GM12878 (cell line): ENCODE data around the gene SHANK3. TPM values are rescaled to one million over a fixed set of nuclear protein-coding genes. Genes with fewer than 3 reads are reported as not detected.

Source experiments
- ATAC-seq: fragments of 200-7000 bp; cut with Tn5 transposase; 3 replicates; pipeline ENCODE4 v1.9.1; 2020; ENCODE audit warnings: mild to moderate bottlenecking, moderate library complexity
- BruUV-seq: library from RNA; stranded (reverse); fragments of 400-500 nt; replicated peaks from 2 replicates; lab custom pipeline; 2021; lab: Mats Ljungman, UMichigan
- CTCF ChIA-PET: fragments of 300-600 bp; sonication (Branson Sonifier 250); formaldehyde crosslinking; extraction: SDS; loops from one replicate; lab custom pipeline; 2021; ENCODE audit warnings: inconsistent platforms; lab: Yijun Ruan, JAX
- POLR2A ChIA-PET: fragments of 350-600 bp; formaldehyde crosslinking; extraction: SDS; loops from one replicate; lab custom pipeline; 2021; ENCODE audit warnings: inconsistent platforms; lab: Charles Lee
- RAD21 ChIA-PET: fragments of 300-600 bp; sonication (Branson Sonifier 250); formaldehyde crosslinking; loops from one replicate; lab custom pipeline; 2023; ENCODE audit warnings: antibody characterized with exemption; ENCODE audit not compliant: unreplicated experiment; lab: Charles Lee
- SMC1A ChIA-PET: fragments of 300-600 bp; sonication (Branson Sonifier 250); formaldehyde crosslinking; loops from one replicate; lab custom pipeline; 2023; ENCODE audit not compliant: unreplicated experiment, uncharacterized antibody; lab: Charles Lee
- DNase-seq: peaks from one replicate; pipeline ENCODE4 v3.0.0-alpha.2; 2011; ENCODE audit warnings: low read depth, low spot score
- FAIRE-seq: peaks from 3 replicates; lab custom pipeline; 2011; peaks lifted over from hg19 to GRCh38; lab: Jason Lieb, UNC
- H2AFZ ChIP-seq: 2 replicates; pipeline ENCODE4 v1.6.0; 2011; ENCODE audit warnings: low read depth, low read length, control low read depth; ENCODE audit not compliant: control insufficient read depth
- H3K27ac ChIP-seq: 2 replicates; pipeline ENCODE4 v1.5.1; 2011; ENCODE audit warnings: control low read depth; ENCODE audit not compliant: control insufficient read depth, insufficient read depth
- H3K27me3 ChIP-seq, 2 experiments: replicated peaks in 1 of 2; 2 replicates each; pipeline versions ENCODE4 v1.6.0 to v1.6.1; 2011; ENCODE audit warnings: low read length in 1 of 2; ENCODE audit not compliant: control insufficient read depth in 2 of 2, insufficient read depth in 2 of 2
- H3K36me3 ChIP-seq, 2 experiments: 2 replicates each; pipeline ENCODE4 v1.5.1; 2011; ENCODE audit warnings: low read length in 1 of 2; ENCODE audit not compliant: control insufficient read depth in 2 of 2, insufficient read depth in 2 of 2
- H3K4me1 ChIP-seq: 2 replicates; pipeline ENCODE4 v1.6.1; 2011; ENCODE audit warnings: mild to moderate bottlenecking, low read length, moderate library complexity, mixed read lengths; ENCODE audit not compliant: control insufficient read depth, insufficient read depth
- H3K4me2 ChIP-seq: 2 replicates; pipeline ENCODE4 v1.6.0; 2011; ENCODE audit warnings: control low read depth; ENCODE audit not compliant: control insufficient read depth, insufficient read depth
- H3K4me3 ChIP-seq: fragments of 200-600 bp; sonication (generic); 2 replicates; pipeline ENCODE4 v1.5.1; 2016
- H3K79me2 ChIP-seq: 2 replicates; pipeline ENCODE4 v1.6.0; 2011; ENCODE audit warnings: low read length; ENCODE audit not compliant: control insufficient read depth, insufficient read depth
- H3K9ac ChIP-seq: 2 replicates; pipeline ENCODE4 v1.8.0; 2011; ENCODE audit warnings: low read length, control low read depth, mixed read lengths; ENCODE audit not compliant: control insufficient read depth, insufficient read depth
- H3K9me3 ChIP-seq: replicated peaks from 3 replicates; pipeline ENCODE4 v1.5.1; 2011; ENCODE audit warnings: mild to moderate bottlenecking, low read length; ENCODE audit not compliant: control insufficient read depth, insufficient read depth
- H4K20me1 ChIP-seq: 2 replicates; pipeline ENCODE4 v1.6.0; 2011; ENCODE audit not compliant: control insufficient read depth, insufficient read depth
- BCL11A ChIP-seq: IDR thresholded peaks from 2 replicates; pipeline ENCODE4 v1.6.1; 2011; ENCODE audit warnings: low read depth, low read length
- EP300 ChIP-seq, 2 experiments: fragments of 150-350 bp in 1 of 2; IDR thresholded peaks; 2 replicates each; pipeline ENCODE4 v1.6.1; 2011 to 2012; ENCODE audit warnings: low read depth in 2 of 2, low read length in 2 of 2, borderline replicate concordance in 1 of 2, improper control_type of control experiment in 1 of 2, inconsistent platforms in 1 of 2; ENCODE audit not compliant: control insufficient read depth in 1 of 2
- HDGF ChIP-seq: fragments of 450-650 bp; IDR thresholded peaks from 2 replicates; pipeline ENCODE4 v1.6.1; 2016; ENCODE audit warnings: antibody characterized with exemption
- HSF1 ChIP-seq: fragments of 150-350 bp; IDR thresholded peaks from 2 replicates; pipeline ENCODE4 v1.6.1; 2014; ENCODE audit warnings: mild to moderate bottlenecking, low read depth, low read length
- JUNB ChIP-seq: IDR thresholded peaks from 2 replicates; pipeline ENCODE4 v1.6.1; 2016; ENCODE audit warnings: antibody characterized with exemption, mild to moderate bottlenecking
- MEF2B ChIP-seq: fragments of 450-650 bp; IDR thresholded peaks from 2 replicates; pipeline ENCODE4 v1.6.1; 2018; ENCODE audit warnings: mild to moderate bottlenecking, moderate library complexity; ENCODE audit not compliant: partially characterized antibody, poor library complexity, severe bottlenecking
- NFYB ChIP-seq: IDR thresholded peaks from 2 replicates; pipeline ENCODE4 v1.6.1; 2011; ENCODE audit warnings: low read depth, mild to moderate bottlenecking, low read length, improper control_type of control experiment, moderate library complexity; ENCODE audit not compliant: insufficient read depth
- SREBF1 ChIP-seq: IDR thresholded peaks from 2 replicates; pipeline ENCODE4 v1.6.1; 2012; ENCODE audit warnings: mild to moderate bottlenecking, low read length
- YY1 ChIP-seq: IDR thresholded peaks from 2 replicates; pipeline ENCODE4 v1.6.1; 2011; ENCODE audit warnings: low read depth, mild to moderate bottlenecking, low read length
- ZBTB40 ChIP-seq: fragments of 450-650 bp; IDR thresholded peaks from 2 replicates; pipeline ENCODE4 v1.6.1; 2016; ENCODE audit warnings: mild to moderate bottlenecking, moderate library complexity, borderline replicate concordance
- ZNF24 ChIP-seq: fragments of 450-650 bp; IDR thresholded peaks from 2 replicates; pipeline ENCODE4 v1.6.1; 2017; ENCODE audit warnings: antibody characterized with exemption, mild to moderate bottlenecking
- ZNF384 ChIP-seq: IDR thresholded peaks from 2 replicates; pipeline ENCODE4 v1.6.1; 2012; ENCODE audit warnings: low read depth, mild to moderate bottlenecking, low read length, improper control_type of control experiment, borderline replicate concordance
- WGBS: methylation state at CpG from one replicate; pipeline ENCODE4 v1.1.6; 2016; ENCODE audit warnings: low lambda C conversion rate; ENCODE audit not compliant: insufficient replicate concordance, insufficient coverage; ENCODE audit errors: missing lambda C conversion rate; 5-methylcytosine and 5-hydroxymethylcytosine counted together
- in situ Hi-C: fragments of 300-500 bp; cut with MboI; formaldehyde crosslinking; loops from 9 replicates; pipeline ENCODE4 v1.14.3; 2018; ENCODE audit warnings: mixed read lengths
- intact Hi-C: fragments of 100-400 bp; cut with micrococcal nuclease; formaldehyde crosslinking; loops from one replicate; pipeline ENCODE4 v1.14.2; 2022; ENCODE audit not compliant: unreplicated experiment
- polyA plus RNA-seq, 11 experiments: library from polyadenylated mRNA; depleted of rRNA in 4 of 11; unstranded in 6 of 11; stranded (reverse) in 5 of 11; fragments of >200 nt; fragmentation: Nextera tagmentation in 4 of 11; fragmentation: Illumina TruSeq in 1 of 11; extraction: Ambion mirVana in 4 of 11; extraction: Trizol in 1 of 11; gene quantifications; 1 replicate in 1 of 11; 2 replicates in 10 of 11; pipeline versions ENCODE4 v1.2.1 to v1.2.3, GENCODE V29; 2011 to 2016; ENCODE audit warnings: inconsistent platforms in 2 of 11, missing spikeins in 2 of 11, low read depth in 1 of 11
- total RNA-seq, 4 experiments: library from RNA; depleted of rRNA in 3 of 4; stranded (reverse); fragments of >200 nt in 3 of 4; fragmentation: Illumina TruSeq in 1 of 4; extraction: Trizol in 1 of 4; gene quantifications; 2 replicates each; pipeline versions ENCODE4 v1.2.1 to v1.2.3, GENCODE V29; 2013 to 2021
- TF ChIP-seq, protein P1 (sequence below): fragments of 450-650 bp; IDR thresholded peaks from 2 replicates; pipeline ENCODE4 v1.6.1; 2018; ENCODE audit warnings: borderline replicate concordance, mild to moderate bottlenecking; ENCODE audit not compliant: partially characterized antibody

Gene SHANK3
- total and polyA plus RNA-seq, 10 of the 15 experiments (the other 5 are each of a cell fraction or from before 2014, with no cell fraction given): under 0.01 to 0.10 (median 0.05) TPM; not detected in 6

DNA sequence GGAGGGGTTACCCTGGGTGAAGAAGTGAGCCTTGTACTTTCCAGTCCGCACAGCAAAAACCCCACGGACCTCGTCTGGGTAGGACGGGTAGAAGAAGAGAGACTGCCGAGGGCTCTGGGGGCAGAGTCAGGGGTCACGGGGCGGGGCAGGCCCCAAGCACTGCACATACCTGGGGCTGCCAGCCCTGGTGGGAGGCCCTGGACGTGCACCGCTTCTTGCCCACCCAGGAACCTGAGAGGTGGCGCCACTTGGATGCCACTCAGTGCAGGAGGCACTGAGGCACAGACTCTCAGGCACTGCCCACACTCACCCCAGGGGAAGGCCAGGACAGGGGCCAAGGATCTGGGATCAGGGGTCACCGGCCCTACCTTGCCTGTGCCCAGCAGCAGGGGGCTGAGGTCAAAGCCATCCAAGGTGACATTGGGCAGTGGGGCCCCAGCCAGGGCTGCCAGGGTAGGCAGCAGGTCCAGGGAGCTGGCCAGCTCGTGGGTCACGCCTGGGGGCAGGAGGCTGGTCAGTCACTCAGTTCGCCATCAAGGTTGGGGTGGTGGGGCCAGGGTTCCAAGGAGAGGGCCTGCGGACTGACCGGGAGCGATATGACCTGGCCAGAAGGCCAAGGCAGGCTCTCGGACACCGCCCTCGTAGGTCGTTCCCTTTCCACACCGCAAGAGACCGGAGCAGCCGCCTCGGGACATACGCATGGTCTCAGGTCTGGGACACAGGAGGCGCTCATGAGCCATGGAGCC is 46.9 kb upstream of the SHANK3 start:
- no peak for DNase-seq
- POLR2A ChIA-PET: no interaction called here
- Histone ChIP-seq H2AFZ (no peak overlapping the region), H3K4me3 (no peak overlapping the region), H3K9me3 (no peaks in the 10 kb centered on the region), H3K9ac (no peak overlapping the region), H3K27ac (no peak overlapping the region), H3K4me1 (peaks cover 26% of the 10 kb centered on the region), H3K79me2 (peaks cover 11% of the 10 kb centered on the region), H3K4me2 (no peak overlapping the region), H4K20me1 (no peaks in the 10 kb centered on the region), H3K36me3 (no peaks in the 10 kb centered on the region; a peak in 2 of 4 replicates), H3K27me3 (no peaks in the 10 kb centered on the region)
- ATAC-seq: no peak
- CTCF ChIA-PET: no interaction called here
- SMC1A ChIA-PET: interaction anchor here (0.6 kb wide), 1 partner anchor 60 kb away, joined by 3 read pairs; no protein-coding TSS in a partner anchor
- FAIRE-seq: no peak
- intact Hi-C loops: no loop called here
- WGBS: 83% methylated on average over 19 of the region's 27 CpGs
- BruUV-seq: no TSS peak
- RAD21 ChIA-PET: interaction anchor here (0.8 kb wide), 1 partner anchor 118 kb away, joined by 3 read pairs; the partner anchor contains the start of genes LMF2 and NCAPH2
- in situ Hi-C loops: no loop called here
- no peak for TF ChIP-seq SREBF1
- no peak for TF ChIP-seq EP300 (IDR thresholded peaks at IDR 0.05; ENCODE audit: borderline replicate concordance in 1 of 2, control insufficient read depth in 1 of 2, low read depth in 2 of 2, low read length in 2 of 2)
- no peak for TF ChIP-seq YY1
- no peak for TF ChIP-seq MEF2B
- no peak for TF ChIP-seq NFYB
- TF ChIP-seq ZNF24: no peak
- TF ChIP-seq ZNF384: no peak
- TF ChIP-seq BCL11A: no peak
- TF ChIP-seq, protein P1, sequence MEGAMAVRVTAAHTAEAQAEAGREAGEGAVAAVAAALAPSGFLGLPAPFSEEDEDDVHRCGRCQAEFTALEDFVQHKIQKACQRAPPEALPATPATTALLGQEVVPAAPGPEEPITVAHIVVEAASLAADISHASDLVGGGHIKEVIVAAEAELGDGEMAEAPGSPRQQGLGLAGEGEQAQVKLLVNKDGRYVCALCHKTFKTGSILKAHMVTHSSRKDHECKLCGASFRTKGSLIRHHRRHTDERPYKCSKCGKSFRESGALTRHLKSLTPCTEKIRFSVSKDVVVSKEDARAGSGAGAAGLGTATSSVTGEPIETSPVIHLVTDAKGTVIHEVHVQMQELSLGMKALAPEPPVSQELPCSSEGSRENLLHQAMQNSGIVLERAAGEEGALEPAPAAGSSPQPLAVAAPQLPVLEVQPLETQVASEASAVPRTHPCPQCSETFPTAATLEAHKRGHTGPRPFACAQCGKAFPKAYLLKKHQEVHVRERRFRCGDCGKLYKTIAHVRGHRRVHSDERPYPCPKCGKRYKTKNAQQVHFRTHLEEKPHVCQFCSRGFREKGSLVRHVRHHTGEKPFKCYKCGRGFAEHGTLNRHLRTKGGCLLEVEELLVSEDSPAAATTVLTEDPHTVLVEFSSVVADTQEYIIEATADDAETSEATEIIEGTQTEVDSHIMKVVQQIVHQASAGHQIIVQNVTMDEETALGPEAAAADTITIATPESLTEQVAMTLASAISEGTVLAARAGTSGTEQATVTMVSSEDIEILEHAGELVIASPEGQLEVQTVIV: no peak
- TF ChIP-seq JUNB: no peak
- no peak for TF ChIP-seq ZBTB40
- TF ChIP-seq HDGF: no peak
- no peak for TF ChIP-seq HSF1
